SIG-M5 (cell line): ENCODE data around the gene SNED1.

Source experiments
- DNase-seq: peaks from one replicate; lab custom pipeline; 2025; lab: John Stamatoyannopoulos, UW

Gene SNED1

GRCh38 chr2:241108271-241109209 is 110.1 kb downstream of the SNED1 start:
- DNase-seq = no peak

- DNase-seq = no peak
Measured at GRCh38 chr2:241109210-241110088, 111.0 kb downstream of the SNED1 start.

GRCh38 chr2:241110089-241110606 is 111.7 kb downstream of the SNED1 start:
- no peak for DNase-seq

- DNase-seq = no peak
Measured at GRCh38 chr2:241110607-241111439, 112.4 kb downstream of the SNED1 start.

- no peak for DNase-seq
Measured at GRCh38 chr2:241111440-241111805, 113.0 kb downstream of the SNED1 start.

GRCh38 chr2:241112046-241112445 is 113.6 kb downstream of the SNED1 start:
- no peak for DNase-seq

GRCh38 chr2:241112592-241112991 is 114.2 kb downstream of the SNED1 start:
- no peak for DNase-seq

GRCh38 chr2:241114836-241115235 is 116.4 kb downstream of the SNED1 start:
- no peak for DNase-seq

- DNase-seq = no peak
Measured at GRCh38 chr2:241115361-241115760, 116.9 kb downstream of the SNED1 start.

GRCh38 chr2:241116606-241117560 is 118.5 kb downstream of the SNED1 start:
- no peak for DNase-seq

- no peak for DNase-seq
Measured at GRCh38 chr2:241118737-241119505, 120.5 kb downstream of the SNED1 start.

- no peak for DNase-seq
Measured at GRCh38 chr2:241120440-241120839, 122.0 kb downstream of the SNED1 start.

GRCh38 chr2:241121008-241121407 is 122.6 kb downstream of the SNED1 start:
- no peak for DNase-seq

GRCh38 chr2:241122376-241123002 is 124.1 kb downstream of the SNED1 start:
- DNase-seq = no peak

GRCh38 chr2:241123816-241124536 is 125.6 kb downstream of the SNED1 start:
- DNase-seq = no peak

GRCh38 chr2:241125626-241126025 is 127.2 kb downstream of the SNED1 start:
- DNase-seq = no peak

GRCh38 chr2:241126201-241126611 is 127.8 kb downstream of the SNED1 start:
- no peak for DNase-seq

GRCh38 chr2:241126771-241127202 is 128.4 kb downstream of the SNED1 start:
- no peak for DNase-seq

- DNase-seq = no peak
Measured at GRCh38 chr2:241128266-241128665, 129.8 kb downstream of the SNED1 start.
